Fibroblast of villous mesenchyme (primary cell): ENCODE measurements around the gene OTULIN. TPM values are rescaled to one million over a fixed set of nuclear protein-coding genes. Genes with fewer than 3 reads are reported as not detected.

Source experiments
- DNase-seq: peaks from one replicate; pipeline ENCODE4 v3.0.0-alpha.2; 2010; ENCODE audit warnings: low read depth
- H3K4me3 ChIP-seq: 2 replicates; pipeline ENCODE4 v1.5.1; 2011; ENCODE audit warnings: low read depth, mild to moderate bottlenecking, low read length
- total RNA-seq: library from RNA; depleted of rRNA; stranded (reverse); fragments of >200 nt; gene quantifications from 2 replicates; pipeline ENCODE4 v1.2.3, GENCODE V29; 2012
- TF ChIP-seq, protein P1 (sequence below): IDR thresholded peaks from 2 replicates; pipeline ENCODE4 v1.5.1; 2012; ENCODE audit warnings: low read depth, mild to moderate bottlenecking, low read length; ENCODE audit not compliant: insufficient read depth

OTULIN gene
- total RNA-seq, 1 donor = 31.1 TPM

DNA sequence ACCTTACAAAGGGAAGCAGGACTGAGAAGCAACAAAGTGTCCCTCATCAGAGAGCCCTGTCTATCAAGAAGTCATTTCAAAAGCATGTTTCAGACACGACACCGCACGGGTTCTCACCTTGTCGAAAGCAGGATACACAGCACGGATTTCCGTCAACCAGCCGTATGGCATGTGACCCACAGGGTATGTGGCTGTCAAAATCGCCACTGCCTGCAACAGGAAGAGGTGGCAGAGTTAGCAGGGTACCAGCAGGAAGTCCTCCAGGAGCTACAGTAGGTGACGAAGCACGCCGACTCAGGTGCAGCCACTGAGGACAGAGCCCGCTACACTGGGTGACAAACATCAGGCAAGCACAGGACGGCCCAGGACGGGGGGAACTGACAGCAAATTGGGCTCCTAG is 81.2 kb downstream of the OTULIN start:
- no peak for DNase-seq
- H3K4me3 ChIP-seq = no peak overlapping the region
- TF ChIP-seq, protein P1, sequence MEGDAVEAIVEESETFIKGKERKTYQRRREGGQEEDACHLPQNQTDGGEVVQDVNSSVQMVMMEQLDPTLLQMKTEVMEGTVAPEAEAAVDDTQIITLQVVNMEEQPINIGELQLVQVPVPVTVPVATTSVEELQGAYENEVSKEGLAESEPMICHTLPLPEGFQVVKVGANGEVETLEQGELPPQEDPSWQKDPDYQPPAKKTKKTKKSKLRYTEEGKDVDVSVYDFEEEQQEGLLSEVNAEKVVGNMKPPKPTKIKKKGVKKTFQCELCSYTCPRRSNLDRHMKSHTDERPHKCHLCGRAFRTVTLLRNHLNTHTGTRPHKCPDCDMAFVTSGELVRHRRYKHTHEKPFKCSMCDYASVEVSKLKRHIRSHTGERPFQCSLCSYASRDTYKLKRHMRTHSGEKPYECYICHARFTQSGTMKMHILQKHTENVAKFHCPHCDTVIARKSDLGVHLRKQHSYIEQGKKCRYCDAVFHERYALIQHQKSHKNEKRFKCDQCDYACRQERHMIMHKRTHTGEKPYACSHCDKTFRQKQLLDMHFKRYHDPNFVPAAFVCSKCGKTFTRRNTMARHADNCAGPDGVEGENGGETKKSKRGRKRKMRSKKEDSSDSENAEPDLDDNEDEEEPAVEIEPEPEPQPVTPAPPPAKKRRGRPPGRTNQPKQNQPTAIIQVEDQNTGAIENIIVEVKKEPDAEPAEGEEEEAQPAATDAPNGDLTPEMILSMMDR = no peak

DNA sequence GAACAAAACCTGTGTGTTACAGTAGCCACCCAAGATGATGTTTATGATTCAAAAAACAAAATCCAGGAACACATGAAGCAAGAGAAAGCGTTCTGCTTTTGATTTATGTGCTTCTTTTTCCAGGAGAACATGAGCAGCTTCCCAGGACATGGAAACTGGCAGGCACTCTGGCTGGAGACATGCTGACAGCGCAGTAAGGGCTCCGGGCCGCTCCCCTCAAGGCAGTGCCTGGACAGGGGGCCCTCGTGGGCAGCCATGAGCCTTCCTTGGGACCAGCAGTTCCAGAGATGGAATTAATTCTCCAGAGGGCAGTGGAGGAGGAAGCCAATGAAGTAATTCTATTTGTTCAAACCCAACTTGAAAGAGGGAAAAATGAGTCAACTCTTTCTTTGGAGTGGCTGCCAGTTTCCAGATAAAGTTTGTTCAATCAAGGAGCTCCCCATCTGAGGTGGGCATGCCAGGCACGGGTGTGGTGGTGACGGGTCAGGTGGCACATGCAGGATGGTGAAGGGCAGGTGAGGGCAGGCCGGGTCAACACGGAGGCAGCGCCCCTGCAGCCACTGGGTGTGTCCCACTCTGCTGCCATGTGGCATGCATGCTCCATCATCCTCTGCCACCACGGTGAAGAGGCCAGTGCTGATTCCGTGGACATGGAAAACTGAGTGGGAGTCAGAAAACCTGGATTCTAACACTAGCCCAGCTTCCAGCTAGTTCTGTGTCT is 83.8 kb downstream of the OTULIN start:
- no peak for DNase-seq
- TF ChIP-seq, protein P1 = no peak
- H3K4me3 ChIP-seq = no peak overlapping the region

Other genes with a start within 250 kb of the OTULIN start
- 19.6 and 23.7 TPM in 2 replicates for gene OTULINL, start 82.9 kb upstream of the OTULIN start, total RNA-seq
- 8.2 and 31.6 TPM in 2 replicates for gene ANKH, start 207.1 kb downstream of the OTULIN start, total RNA-seq